ENCODE measurements around the gene NSL1.

- TF ChIP-seq, protein P1, sequence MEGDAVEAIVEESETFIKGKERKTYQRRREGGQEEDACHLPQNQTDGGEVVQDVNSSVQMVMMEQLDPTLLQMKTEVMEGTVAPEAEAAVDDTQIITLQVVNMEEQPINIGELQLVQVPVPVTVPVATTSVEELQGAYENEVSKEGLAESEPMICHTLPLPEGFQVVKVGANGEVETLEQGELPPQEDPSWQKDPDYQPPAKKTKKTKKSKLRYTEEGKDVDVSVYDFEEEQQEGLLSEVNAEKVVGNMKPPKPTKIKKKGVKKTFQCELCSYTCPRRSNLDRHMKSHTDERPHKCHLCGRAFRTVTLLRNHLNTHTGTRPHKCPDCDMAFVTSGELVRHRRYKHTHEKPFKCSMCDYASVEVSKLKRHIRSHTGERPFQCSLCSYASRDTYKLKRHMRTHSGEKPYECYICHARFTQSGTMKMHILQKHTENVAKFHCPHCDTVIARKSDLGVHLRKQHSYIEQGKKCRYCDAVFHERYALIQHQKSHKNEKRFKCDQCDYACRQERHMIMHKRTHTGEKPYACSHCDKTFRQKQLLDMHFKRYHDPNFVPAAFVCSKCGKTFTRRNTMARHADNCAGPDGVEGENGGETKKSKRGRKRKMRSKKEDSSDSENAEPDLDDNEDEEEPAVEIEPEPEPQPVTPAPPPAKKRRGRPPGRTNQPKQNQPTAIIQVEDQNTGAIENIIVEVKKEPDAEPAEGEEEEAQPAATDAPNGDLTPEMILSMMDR (IDR thresholded peaks at IDR 0.05), result no peak
- TF ChIP-seq EZH2 (IDR thresholded peaks at IDR 0.05), result no peak
These were observed 35.7 kb upstream of the NSL1 start for GRCh38 chr1:212827171-212827776.
